ENCODE results near the gene PARP3.
"Not testable (repeated sequence)": the region's sequence is repeated elsewhere in the genome, so short reads cannot be mapped to it uniquely, and the experiment has no call there.

DNA sequence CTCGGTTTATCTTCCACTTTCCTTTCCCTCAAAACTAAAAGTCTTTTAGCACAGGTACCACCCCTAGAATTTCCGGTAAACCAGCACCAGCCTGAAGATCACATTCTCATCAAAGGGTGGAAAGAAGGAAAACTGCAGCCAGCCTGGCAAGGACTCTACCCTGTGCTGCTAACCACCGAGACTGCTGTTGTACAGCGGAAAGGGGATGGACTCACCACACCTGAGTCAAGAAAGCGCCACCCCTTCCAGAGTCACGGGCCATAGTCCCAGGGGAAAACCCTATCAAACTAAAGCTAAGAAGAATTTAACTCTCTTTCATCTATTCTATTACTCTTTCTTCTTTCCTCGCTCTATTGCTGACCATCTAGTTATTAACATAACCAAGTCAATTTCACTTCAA, 42.1 kb upstream of the PARP3 start:
- not testable (repeated sequence) for TF ChIP-seq EP300 (IDR thresholded peaks at IDR 0.05; ENCODE audit: low read length); MEIS2 (IDR thresholded peaks at IDR 0.05; ENCODE audit: partially characterized antibody); POLR2AphosphoS5 (IDR thresholded peaks at IDR 0.05; ENCODE audit: control insufficient read depth, insufficient read depth, low read depth, low read length); BRCA1 (IDR thresholded peaks at IDR 0.05); BRCA1 (CRISPR knock-in tag; IDR thresholded peaks at IDR 0.05); RAD21 (CRISPR knock-in tag; conservative IDR thresholded peaks at IDR 0.05 in 1 of 2, IDR thresholded peaks at IDR 0.05 in 1 of 2); TBP (optimal IDR thresholded peaks at IDR 0.05; ENCODE audit: low read depth, low read length)
- TF ChIP-seq, protein P1, sequence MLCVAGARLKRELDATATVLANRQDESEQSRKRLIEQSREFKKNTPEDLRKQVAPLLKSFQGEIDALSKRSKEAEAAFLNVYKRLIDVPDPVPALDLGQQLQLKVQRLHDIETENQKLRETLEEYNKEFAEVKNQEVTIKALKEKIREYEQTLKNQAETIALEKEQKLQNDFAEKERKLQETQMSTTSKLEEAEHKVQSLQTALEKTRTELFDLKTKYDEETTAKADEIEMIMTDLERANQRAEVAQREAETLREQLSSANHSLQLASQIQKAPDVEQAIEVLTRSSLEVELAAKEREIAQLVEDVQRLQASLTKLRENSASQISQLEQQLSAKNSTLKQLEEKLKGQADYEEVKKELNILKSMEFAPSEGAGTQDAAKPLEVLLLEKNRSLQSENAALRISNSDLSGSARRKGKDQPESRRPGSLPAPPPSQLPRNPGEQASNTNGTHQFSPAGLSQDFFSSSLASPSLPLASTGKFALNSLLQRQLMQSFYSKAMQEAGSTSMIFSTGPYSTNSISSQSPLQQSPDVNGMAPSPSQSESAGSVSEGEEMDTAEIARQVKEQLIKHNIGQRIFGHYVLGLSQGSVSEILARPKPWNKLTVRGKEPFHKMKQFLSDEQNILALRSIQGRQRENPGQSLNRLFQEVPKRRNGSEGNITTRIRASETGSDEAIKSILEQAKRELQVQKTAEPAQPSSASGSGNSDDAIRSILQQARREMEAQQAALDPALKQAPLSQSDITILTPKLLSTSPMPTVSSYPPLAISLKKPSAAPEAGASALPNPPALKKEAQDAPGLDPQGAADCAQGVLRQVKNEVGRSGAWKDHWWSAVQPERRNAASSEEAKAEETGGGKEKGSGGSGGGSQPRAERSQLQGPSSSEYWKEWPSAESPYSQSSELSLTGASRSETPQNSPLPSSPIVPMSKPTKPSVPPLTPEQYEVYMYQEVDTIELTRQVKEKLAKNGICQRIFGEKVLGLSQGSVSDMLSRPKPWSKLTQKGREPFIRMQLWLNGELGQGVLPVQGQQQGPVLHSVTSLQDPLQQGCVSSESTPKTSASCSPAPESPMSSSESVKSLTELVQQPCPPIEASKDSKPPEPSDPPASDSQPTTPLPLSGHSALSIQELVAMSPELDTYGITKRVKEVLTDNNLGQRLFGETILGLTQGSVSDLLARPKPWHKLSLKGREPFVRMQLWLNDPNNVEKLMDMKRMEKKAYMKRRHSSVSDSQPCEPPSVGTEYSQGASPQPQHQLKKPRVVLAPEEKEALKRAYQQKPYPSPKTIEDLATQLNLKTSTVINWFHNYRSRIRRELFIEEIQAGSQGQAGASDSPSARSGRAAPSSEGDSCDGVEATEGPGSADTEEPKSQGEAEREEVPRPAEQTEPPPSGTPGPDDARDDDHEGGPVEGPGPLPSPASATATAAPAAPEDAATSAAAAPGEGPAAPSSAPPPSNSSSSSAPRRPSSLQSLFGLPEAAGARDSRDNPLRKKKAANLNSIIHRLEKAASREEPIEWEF (CRISPR knock-in tag; IDR thresholded peaks at IDR 0.05), result not testable (repeated sequence)
